Anterior cingulate cortex (tissue), 58 donors: Measurements from ENCODE around the gene FCHSD1.
"Not testable (repeated sequence)": the region's sequence is repeated elsewhere in the genome, so short reads cannot be mapped to it uniquely, and the experiment has no call there.

Source experiments
- DNase-seq, 58 donors: peaks; one replicate each; lab custom pipeline; 2025; lab: John Stamatoyannopoulos, UW

Gene FCHSD1

GRCh38 chr5:141618804-141619554 is 32.2 kb downstream of the FCHSD1 start, which contains the start of gene DIAPH1:
Gene DIAPH1, minus strand, starts transcription at chr5:141619000. Its CDS starts 86 bp downstream, at chr5:141618914.
- DNase-seq, result peak; percentile 32 to 93 (median 84)

- DNase-seq, result peak in 5 of 58 donors; percentile 20 to 57 (median 39)
Measured at GRCh38 chr5:141618030-141618803, 33.0 kb downstream of the FCHSD1 start.

DNA sequence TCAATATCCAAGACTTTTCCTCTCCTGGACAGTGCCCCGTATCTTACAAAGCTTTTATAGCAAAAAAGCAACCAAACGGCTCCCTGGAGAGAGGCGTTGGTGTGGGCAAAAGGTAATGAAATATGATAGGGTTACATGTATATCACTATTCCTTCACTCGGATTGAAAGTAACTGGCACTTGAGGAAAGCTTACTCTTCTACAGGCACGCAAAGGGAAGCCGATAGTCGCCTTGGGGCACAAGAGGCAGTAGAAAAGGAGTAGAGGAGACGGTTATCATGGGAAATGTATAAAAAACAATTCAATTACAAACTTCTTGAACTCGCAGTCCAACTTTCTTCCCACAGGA is 33.6 kb downstream of the FCHSD1 start:
- DNase-seq, result no peak

GRCh38 chr5:141617128-141617527 is 34.1 kb downstream of the FCHSD1 start:
- no peak for DNase-seq

DNA sequence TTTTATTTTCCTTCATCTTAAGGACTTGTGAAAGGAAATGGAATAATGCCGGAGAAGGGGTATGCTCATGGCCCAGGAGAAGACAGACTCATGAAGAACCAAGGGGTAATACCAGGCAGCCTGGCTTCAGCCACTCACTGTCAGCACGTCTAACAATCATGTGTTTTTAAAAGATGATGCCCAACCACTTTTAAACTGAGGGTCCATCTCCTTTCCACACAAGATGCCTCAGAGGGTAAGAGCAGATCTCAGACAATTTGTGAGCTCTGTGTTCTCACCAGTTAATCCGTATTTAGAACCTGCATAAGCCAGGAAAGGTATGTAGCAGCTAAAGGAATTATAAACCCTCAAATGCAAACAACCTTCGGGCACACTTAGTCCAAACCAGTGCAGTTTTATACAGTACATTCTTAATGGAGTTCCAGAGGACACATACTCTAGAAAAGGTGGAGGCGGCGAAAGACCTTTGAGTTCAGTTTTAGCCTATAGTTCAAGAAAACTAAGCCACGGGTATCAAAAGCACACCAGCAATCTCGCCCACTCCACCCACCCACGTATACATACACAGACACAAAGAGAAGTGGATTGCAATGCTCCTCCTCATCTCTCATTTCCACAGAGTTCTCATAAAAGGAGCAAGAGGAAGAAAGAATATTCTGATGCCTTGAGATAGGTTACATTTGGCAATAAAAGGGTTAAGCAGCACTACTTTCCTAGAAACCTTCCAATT is 35.1 kb downstream of the FCHSD1 start:
- no peak for DNase-seq

DNA sequence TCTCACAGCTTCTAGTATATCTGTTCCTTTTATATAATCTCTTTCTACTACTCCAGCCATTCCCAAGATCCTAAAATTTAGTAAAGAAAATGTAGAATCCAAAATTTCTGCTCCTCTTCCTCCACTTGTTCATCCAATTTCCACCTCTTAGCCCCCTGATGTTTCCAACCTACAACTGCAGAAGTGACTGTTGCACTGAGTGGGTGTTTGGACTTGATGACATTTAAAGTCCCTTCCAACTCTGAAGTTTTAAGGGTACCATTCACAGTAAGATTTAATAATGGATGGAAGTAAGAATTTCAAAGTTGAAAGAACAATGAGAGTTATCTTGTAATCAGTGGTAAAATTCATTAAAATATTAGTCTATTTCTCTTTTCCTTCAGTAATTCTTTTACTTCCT is 37.9 kb downstream of the FCHSD1 start:
- DNase-seq, result no peak

GRCh38 chr5:141611289-141611688 is 39.9 kb downstream of the FCHSD1 start:
- DNase-seq, result no peak

GRCh38 chr5:141609921-141610320 is 41.3 kb downstream of the FCHSD1 start:
- DNase-seq, result not testable (repeated sequence)

DNA sequence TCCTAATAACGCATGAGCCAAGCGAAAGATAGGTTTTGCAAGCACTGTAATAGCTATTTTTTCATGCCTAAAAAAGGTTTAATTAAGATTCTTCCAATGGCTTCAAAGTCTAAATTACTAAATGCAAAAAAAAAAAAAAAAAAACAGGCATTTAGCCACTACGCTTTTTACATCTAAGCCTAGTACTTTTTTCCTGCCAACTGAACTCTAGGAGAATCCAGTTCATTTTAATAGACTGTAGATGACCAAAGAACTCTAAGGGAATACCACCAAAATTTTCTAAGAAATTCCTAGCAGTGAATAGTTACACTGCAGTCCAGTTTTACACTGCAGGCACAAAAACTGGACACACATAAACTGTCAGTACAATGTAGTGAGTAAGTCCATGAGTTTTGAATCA is 42.2 kb downstream of the FCHSD1 start:
- no peak for DNase-seq

GRCh38 chr5:141608557-141608956 is 42.7 kb downstream of the FCHSD1 start:
- DNase-seq, result no peak

DNA sequence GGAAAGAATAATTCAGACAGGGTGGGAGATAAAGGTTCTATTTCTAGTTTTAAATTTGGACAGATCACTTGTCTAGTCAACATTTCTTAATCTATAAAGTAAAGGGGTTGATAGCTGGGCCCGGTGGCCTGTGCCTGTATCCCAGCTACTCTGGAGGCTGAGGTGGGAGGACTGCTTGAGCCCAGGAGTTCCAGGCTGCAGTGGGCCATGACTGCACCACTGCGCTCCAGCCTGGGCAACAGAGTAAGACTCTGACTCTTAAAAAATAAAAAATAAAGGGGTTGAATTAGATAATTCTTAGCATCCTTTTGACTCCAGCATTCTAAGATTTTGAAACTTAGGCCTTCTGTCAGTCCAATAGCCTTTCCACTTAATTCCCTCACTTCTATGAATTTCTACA is 43.2 kb downstream of the FCHSD1 start:
- DNase-seq, result no peak

DNA sequence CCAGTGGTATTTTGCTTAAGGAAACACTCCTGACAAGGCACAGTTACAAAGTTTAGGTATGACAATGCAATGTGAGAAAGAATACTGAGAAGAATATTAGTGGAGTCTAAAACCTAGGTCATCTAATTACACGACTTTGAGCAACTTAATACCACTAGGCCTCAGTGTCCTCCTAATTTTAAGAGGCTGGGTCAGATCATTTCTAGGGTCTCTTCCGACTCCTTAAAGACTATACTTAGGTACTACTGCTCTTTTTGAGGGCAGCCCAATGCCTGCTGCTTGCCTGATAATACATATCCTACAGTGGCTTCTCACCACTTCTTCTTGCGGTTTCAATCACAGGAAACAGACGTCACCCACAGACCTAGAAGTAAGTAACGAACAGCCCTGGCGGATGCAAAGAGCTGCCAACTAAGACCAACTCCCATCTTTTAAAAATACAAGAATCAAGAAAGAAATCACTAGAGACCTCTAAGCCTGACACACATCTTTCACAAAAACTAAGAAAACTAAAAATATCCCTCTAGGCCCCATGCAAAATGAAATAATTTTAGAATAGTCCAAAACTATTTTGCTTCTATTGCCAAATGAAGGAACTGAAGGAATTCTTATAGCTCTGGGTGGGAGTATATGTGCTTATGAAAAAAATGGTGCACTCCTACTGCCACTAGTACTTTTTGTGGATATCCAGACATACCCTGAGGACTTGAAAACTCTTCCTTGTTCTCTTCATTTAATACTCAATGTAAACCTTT is 45.5 kb downstream of the FCHSD1 start:
- peak in 10 of 58 donors; percentile 3 to 52 (median 14) for DNase-seq

DNA sequence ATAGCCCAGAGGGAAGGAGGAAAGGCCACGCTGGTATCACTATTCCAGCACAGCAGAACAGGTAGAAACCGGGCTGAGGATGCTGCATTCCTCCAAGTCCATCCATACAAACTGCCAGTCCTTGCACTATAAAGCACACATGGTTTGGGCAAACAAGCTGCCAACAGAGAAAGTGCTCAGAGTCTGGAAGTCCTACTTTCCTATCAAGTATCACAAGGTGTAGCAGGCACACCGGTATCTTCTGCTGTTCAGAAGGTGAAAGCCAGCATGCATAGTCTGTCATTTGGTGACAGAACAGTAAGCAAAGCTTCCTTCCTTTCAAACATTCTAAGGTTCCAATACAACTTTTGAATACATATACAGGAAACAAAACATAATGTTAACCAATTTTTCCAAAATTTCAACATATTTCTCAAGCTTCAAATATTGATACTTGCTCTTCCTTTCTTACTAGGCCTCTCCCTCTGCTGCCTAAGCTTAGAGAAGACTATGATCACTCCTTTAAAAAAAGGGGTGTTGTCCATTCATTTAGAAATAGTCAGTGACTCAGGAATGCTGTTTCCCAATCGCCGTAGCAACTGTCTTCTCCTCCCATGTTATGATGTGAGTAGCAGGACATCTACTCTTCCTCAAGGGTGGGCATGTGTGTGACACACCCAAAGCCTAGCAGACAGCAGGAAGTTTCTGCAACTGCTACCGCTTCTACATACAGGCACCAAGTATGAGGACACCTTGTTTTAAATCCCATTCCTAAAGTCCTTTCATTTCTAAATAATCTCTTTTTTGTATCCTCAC is 47.1 kb downstream of the FCHSD1 start:
- peak in 1 of 58 donors; percentile 13 for DNase-seq

- DNase-seq, result no peak
Measured at GRCh38 chr5:141602606-141603005, 48.6 kb downstream of the FCHSD1 start.

GRCh38 chr5:141598391-141599345 is 52.5 kb downstream of the FCHSD1 start:
- no peak for DNase-seq

GRCh38 chr5:141597814-141598213 is 53.4 kb downstream of the FCHSD1 start:
- no peak for DNase-seq

- no peak for DNase-seq
Measured at GRCh38 chr5:141597394-141597793, 53.8 kb downstream of the FCHSD1 start.

GRCh38 chr5:141596867-141597266 is 54.4 kb downstream of the FCHSD1 start:
- DNase-seq, result no peak
